Small intestine (tissue), 7 donors: ENCODE results near the gene NR3C1. TPM values are rescaled to one million over a fixed set of nuclear protein-coding genes. Genes with fewer than 3 reads are reported as not detected.

ENCODE experiments used
- DNase-seq, 2 donors: peaks; one replicate each; pipeline versions ENCODE4 v3.0.0 to v3.0.0-alpha.2; 2013
- FAIRE-seq: peaks from 2 replicates; lab custom pipeline; 2012; peaks lifted over from hg19 to GRCh38; lab: Jason Lieb, UNC
- H3K27ac ChIP-seq, 3 donors: one replicate each; pipeline ENCODE4 v1.5.1; 2013; ENCODE audit warnings: low read length in 2 of 3, mild to moderate bottlenecking in 2 of 3, control low read depth in 1 of 3, inconsistent platforms in 1 of 3, low read depth in 1 of 3, moderate library complexity in 1 of 3
- H3K27me3 ChIP-seq, 3 donors: one replicate each; pipeline ENCODE4 v1.6.1; 2013; ENCODE audit warnings: low read length in 3 of 3, inconsistent platforms in 1 of 3; ENCODE audit not compliant: control insufficient read depth in 3 of 3, insufficient read depth in 3 of 3
- H3K36me3 ChIP-seq, 3 donors: one replicate each; pipeline ENCODE4 v1.6.1; 2013; ENCODE audit warnings: low read length in 3 of 3, inconsistent platforms in 1 of 3, low read depth in 1 of 3, mild to moderate bottlenecking in 1 of 3, moderate library complexity in 1 of 3; ENCODE audit not compliant: control insufficient read depth in 3 of 3, insufficient read depth in 2 of 3
- H3K4me1 ChIP-seq, 3 donors: one replicate each; pipeline ENCODE4 v1.6.1; 2013; ENCODE audit warnings: low read length in 2 of 3, inconsistent platforms in 1 of 3, low read depth in 1 of 3, mild to moderate bottlenecking in 1 of 3, moderate library complexity in 1 of 3; ENCODE audit not compliant: control insufficient read depth in 3 of 3, insufficient read depth in 2 of 3
- H3K4me3 ChIP-seq, 3 donors: one replicate each; pipeline ENCODE4 v1.5.1; 2013; ENCODE audit warnings: low read length in 3 of 3, control low read depth in 1 of 3, inconsistent platforms in 1 of 3, low read depth in 1 of 3, mild to moderate bottlenecking in 1 of 3, moderate library complexity in 1 of 3
- H3K9me3 ChIP-seq, 2 donors: one replicate each; pipeline ENCODE4 v1.6.1; 2013; ENCODE audit warnings: low read depth in 1 of 2, low read length in 1 of 2; ENCODE audit not compliant: control insufficient read depth in 2 of 2, insufficient read depth in 1 of 2
- WGBS, 3 donors: extraction: QIAGEN DNeasy Blood & Tissue Kit; methylation state at CpG; one replicate each; pipeline ENCODE4 v1.1.7; 2013; 5-methylcytosine and 5-hydroxymethylcytosine counted together
- polyA plus RNA-seq, 4 donors: library from polyadenylated mRNA; stranded (reverse) in 3 of 4; unstranded in 1 of 4; fragments of 200-250 nt in 3 of 4; fragments of 120-200 nt in 1 of 4; gene quantifications; one replicate each; pipeline versions ENCODE4 v1.2.1 to v1.2.3, GENCODE V29; 2013
- donor health status: healthy with polysubstance abuse.
- donor health status: control.
- donor health status: control.
- donor health status: Bipolar disorder and iron deficiency.
- donor health status: healthy.

Gene NR3C1
- polyA plus RNA-seq, 4 donors, result 13.7 to 32.2 (median 16.8) TPM

DNA sequence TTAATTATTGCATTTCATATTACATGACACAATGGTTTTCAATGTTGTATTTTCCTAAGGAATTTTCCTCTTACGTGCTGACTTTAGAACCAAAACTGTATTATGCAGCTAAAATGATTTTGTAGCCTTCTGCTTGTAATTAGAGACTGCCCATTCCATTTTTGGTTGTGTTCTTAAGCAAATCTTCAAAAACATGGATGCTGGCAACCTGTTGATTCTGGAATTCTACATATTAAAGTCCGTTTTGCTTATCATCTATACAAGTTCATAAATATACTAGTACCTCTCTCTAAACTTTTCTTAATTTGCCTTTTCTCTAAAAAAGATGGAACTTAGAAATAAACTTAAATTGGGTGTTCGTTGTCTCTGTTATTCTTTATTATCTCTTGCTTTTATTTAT, 88.3 kb downstream of the NR3C1 start:
- Histone ChIP-seq H3K27me3 (no peaks in the 10 kb centered on the region), H3K4me1 (peaks cover 0 to 6% (median 4%) of the 10 kb centered on the region in 3 donors), H3K9me3 (no peaks in the 10 kb centered on the region), H3K36me3 (peaks cover 4 to 14% (median 9%) of the 10 kb centered on the region in 3 donors), H3K27ac (no peak overlapping the region), H3K4me3 (no peak overlapping the region)
- DNase-seq (no peak), FAIRE-seq (no peak)
- WGBS, 3 donors, result 88 to 96% (median 89%) methylated on average over 3 of the region's 3 CpGs

DNA sequence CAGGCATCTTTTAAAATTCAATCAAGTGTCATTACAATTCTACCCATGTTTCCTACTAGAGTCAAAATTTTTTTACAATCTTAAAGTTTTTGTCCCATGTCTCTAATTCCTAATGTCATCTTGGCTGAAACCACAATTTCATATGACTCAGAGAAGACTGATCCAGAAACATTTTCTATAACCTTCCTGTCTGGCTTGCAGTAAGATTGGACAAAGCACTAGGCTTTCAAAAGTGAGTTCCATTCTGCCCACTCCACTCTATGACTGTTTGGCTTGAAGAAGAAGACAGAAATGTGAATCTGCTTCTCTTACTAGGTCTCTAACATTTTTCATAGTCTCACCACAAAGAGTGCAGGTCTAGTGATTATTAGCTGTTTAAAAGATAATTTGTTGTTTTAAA, 88.8 kb downstream of the NR3C1 start:
- FAIRE-seq (no peak), DNase-seq (no peak)
- H3K27ac ChIP-seq, result no peak overlapping the region
- H3K27me3 ChIP-seq, result no peaks in the 10 kb centered on the region
- H3K9me3 ChIP-seq, result no peaks in the 10 kb centered on the region
- H3K4me1 ChIP-seq, result peaks cover 0 to 4% (median 2%) of the 10 kb centered on the region in 3 donors
- no peak overlapping the region for H3K4me3 ChIP-seq
- peaks cover 7 to 14% (median 11%) of the 10 kb centered on the region in 3 donors for H3K36me3 ChIP-seq

DNA sequence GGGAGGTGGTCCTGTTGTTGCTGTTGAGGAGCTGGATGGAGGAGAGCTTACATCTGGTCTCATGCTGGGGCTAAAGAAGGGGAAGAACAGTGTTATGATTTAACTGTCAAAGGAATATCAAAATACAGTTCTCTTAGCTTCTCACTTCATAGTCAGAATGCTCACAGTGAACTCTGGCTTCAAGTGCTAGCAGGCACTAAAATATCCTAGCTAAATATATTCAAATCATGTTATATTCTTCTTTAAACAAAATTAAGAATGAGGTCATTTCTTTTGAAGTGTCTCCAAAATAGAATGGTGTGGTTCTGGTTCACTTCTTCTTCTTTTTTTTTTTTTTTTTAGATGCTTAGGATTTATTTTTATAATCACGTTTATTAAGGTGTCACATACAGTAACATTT, 89.4 kb downstream of the NR3C1 start:
- no peak for FAIRE-seq
- 74 to 91% (median 79%) methylated on average over 1 of the region's 1 CpG for WGBS, 3 donors
- no peaks in the 10 kb centered on the region for H3K9me3 ChIP-seq

DNA sequence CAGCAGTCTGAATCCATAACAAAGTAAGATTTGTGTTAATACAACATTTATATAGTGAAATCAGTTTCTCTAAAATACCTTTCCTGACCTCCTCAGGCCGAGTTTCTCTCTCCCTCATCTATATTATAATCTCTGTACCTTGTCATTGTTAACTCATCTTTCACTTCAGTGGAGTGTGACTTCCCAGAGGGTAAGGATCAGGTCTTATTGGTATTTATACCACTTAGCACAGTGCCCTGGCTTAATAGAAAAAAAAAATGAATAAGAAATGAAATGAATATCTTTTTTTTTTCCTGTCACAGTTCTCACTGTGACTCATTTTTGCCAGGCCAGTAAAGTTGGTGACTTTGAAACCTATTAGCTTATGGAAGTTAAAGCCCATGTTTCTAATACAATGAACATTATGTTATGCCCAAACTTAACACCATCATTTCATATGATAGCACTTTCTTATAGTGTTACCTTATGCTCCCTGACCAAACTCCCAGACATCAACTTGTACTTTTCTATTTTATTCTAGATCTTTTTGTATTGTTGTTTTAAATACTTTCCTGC, 90.1 kb downstream of the NR3C1 start:
- no peaks in the 10 kb centered on the region for H3K9me3 ChIP-seq
- DNase-seq (no peak), FAIRE-seq (no peak)
- 75 to 81% (median 79%) methylated on average over 1 of the region's 1 CpG for WGBS, 3 donors
- no peaks in the 10 kb centered on the region for H3K27me3 ChIP-seq
- no peak overlapping the region for H3K27ac ChIP-seq
- peaks cover 7 to 20% (median 11%) of the 10 kb centered on the region in 3 donors for H3K36me3 ChIP-seq
- H3K4me1 ChIP-seq, result no peaks in the 10 kb centered on the region
- no peak overlapping the region for H3K4me3 ChIP-seq

More for the DNA sequence above, 89.4 kb downstream of the NR3C1 start:
- DNase-seq, result no peak
- Histone ChIP-seq H3K4me3 (no peak overlapping the region), H3K27me3 (no peaks in the 10 kb centered on the region), H3K4me1 (no peaks in the 10 kb centered on the region), H3K36me3 (peaks cover 7 to 18% (median 11%) of the 10 kb centered on the region in 3 donors), H3K27ac (no peak overlapping the region)

DNA sequence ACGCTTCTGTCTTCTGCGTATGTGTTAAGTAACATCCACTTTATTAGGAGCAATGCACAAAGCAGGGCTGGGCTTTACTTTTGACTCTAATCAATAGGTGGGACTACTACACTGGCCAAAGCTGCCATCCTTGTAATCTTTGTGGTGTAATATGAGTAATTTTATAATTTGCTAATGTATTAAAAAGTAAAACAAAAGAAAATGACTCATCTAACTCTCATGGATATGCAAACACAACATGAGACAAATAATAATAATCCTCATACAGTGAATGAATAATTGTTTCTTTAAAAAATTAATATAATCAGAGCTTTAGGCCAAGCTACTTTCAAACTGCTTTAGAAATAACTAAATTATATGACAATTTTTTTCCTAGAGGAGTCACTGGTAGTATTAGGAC, 90.7 kb downstream of the NR3C1 start:
- Histone ChIP-seq H3K27me3 (no peaks in the 10 kb centered on the region), H3K36me3 (peaks cover 7 to 24% (median 11%) of the 10 kb centered on the region in 3 donors), H3K4me1 (no peaks in the 10 kb centered on the region), H3K27ac (no peak overlapping the region), H3K4me3 (no peak overlapping the region), H3K9me3 (no peaks in the 10 kb centered on the region)
- DNase-seq, result no peak
- FAIRE-seq, result no peak
- 97 to 100% (median 99%) methylated on average over 2 of the region's 2 CpGs for WGBS, 3 donors

DNA sequence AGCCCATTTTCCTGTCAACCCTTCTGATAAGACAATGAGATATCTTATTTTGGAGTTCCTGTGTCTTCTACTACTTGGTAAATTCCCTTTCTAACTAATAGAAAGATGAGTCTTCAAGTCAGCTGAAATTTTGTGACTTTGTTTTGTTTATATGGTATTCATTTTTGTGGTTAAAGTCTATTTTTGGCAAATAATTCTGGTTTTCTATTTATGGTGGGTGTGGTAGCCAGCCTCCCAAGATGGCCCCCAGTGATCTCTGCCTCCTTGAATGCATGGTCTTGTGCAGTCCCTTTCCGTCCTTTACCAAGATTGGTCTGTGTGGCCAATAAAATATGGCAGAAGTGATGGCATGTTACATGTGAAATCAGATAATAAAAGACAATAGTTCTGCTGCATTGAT, 91.5 kb downstream of the NR3C1 start:
- H3K27ac ChIP-seq, result no peak overlapping the region
- FAIRE-seq, result no peak
- no peaks in the 10 kb centered on the region for H3K4me1 ChIP-seq
- H3K36me3 ChIP-seq, result peaks cover 7 to 25% (median 11%) of the 10 kb centered on the region in 3 donors
- no peak overlapping the region for H3K4me3 ChIP-seq
- H3K27me3 ChIP-seq, result no peaks in the 10 kb centered on the region
- no peak for DNase-seq
- H3K9me3 ChIP-seq, result no peaks in the 10 kb centered on the region
- WGBS, 3 donors, result 86 to 100% (median 96%) methylated on average over 1 of the region's 1 CpG

DNA sequence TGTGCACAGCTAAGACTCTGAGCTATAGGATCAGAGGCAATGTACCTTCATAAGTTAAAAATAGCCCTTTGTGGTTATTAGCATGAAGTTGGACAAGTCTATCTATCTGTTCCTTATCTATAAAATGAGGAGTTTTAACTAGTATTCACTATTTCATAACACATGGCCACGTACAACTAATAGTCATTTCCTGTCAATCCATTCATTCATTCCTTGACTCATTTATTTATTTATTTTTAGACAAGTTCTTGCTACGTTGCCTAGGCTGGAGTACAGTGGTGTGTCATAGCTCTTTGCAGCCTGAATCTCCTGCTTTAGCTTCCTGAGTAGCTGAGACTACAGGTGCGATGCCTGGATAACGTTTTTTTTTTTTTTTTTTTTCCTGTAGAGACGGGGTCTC, 92.1 kb downstream of the NR3C1 start:
- no peak overlapping the region for H3K27ac ChIP-seq
- DNase-seq (no peak), FAIRE-seq (no peak)
- H3K4me1 ChIP-seq, result no peaks in the 10 kb centered on the region
- WGBS, 3 donors, result 86 to 91% (median 87%) methylated on average over 5 of the region's 5 CpGs
- no peak overlapping the region for H3K4me3 ChIP-seq
- no peaks in the 10 kb centered on the region for H3K9me3 ChIP-seq
- H3K27me3 ChIP-seq, result no peaks in the 10 kb centered on the region
- H3K36me3 ChIP-seq, result peaks cover 7 to 26% (median 11%) of the 10 kb centered on the region in 3 donors

DNA sequence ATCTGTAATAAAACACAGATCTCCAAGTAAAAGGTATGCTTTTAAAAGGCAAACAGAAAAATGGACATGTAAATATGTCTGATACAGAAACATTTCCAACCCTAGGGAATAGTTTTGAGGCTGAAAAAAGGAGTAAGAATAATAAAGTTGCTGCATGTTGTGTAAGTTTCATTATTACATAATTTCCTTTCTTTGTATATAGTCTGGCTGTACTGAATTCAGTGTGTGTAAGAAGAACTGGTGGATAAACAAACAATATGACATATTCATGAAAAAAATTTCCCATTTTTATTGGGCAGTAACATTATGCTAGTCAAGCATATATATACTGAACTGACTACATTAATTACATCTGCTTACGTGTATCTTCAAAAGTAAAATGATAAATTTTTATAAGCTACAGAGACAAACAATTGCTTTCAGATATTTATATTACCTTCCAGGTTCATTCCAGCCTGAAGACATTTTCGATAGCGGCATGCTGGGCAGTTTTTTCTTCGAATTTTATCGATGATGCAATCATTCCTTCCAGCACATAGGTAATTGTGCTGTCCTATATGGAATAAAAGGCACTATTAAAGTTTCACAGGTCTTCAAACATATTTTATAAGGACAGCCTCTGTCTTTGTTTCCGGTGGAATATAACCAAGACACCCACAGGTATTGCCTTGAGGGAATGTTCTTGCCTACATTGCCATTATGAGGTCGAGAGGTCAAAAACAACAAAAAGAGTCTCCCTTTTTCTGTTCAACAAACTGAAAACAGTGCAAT, 93.6 kb downstream of the NR3C1 start:
- H3K9me3 ChIP-seq, result peaks cover 0 to 3% of the 10 kb centered on the region in 2 donors
- H3K27me3 ChIP-seq, result no peaks in the 10 kb centered on the region
- peaks cover 7 to 23% (median 11%) of the 10 kb centered on the region in 3 donors for H3K36me3 ChIP-seq
- H3K4me1 ChIP-seq, result no peaks in the 10 kb centered on the region
- H3K27ac ChIP-seq, result no peak overlapping the region
- H3K4me3 ChIP-seq, result no peak overlapping the region
- 93 to 95% (median 94%) methylated on average over 7 of the region's 7 CpGs for WGBS, 3 donors
- FAIRE-seq (no peak), DNase-seq (no peak)
